HepG2 (cell line): Measurements from ENCODE around the gene SHANK3. TPM values are rescaled to one million over a fixed set of nuclear protein-coding genes. Genes with fewer than 3 reads are reported as not detected.

Source experiments
- ATAC-seq: fragments of 200-7000 bp; cut with Tn5 transposase; 3 replicates; pipeline ENCODE4 v1.9.1; 2020; ENCODE audit warnings: mild to moderate bottlenecking, moderate library complexity
- BruUV-seq: library from RNA; stranded (reverse); fragments of 400-500 nt; replicated peaks from 2 replicates; lab custom pipeline; 2021; lab: Mats Ljungman, UMichigan
- CTCF ChIA-PET: fragments of 300-600 bp; formaldehyde crosslinking; extraction: SDS; loops from one replicate; lab custom pipeline; 2021; ENCODE audit warnings: low total read pairs, inconsistent platforms, low intra/inter-chr PET ratio; lab: Yijun Ruan, JAX
- POLR2A ChIA-PET: fragments of 350-600 bp; sonication (Branson Sonifier 250); formaldehyde crosslinking; loops from one replicate; lab custom pipeline; 2020; ENCODE audit warnings: antibody characterized with exemption, inconsistent platforms; lab: Yijun Ruan, JAX
- DNase-seq: peaks from one replicate; pipeline ENCODE4 v3.0.0-alpha.2; 2015; ENCODE audit warnings: low spot score
- FAIRE-seq: peaks from 3 replicates; lab custom pipeline; 2011; peaks lifted over from hg19 to GRCh38; lab: Jason Lieb, UNC
- H2AFZ ChIP-seq: one replicate; pipeline ENCODE4 v1.6.1; 2011; ENCODE audit warnings: low read length, inconsistent platforms
- H3K27ac ChIP-seq: fragments of 300-600 bp; 3 replicates; pipeline ENCODE4 v1.8.0; 2011; ENCODE audit warnings: mixed run types, mild to moderate bottlenecking, mixed read lengths, low read length, inconsistent platforms; ENCODE audit not compliant: insufficient read depth; ENCODE audit errors: extremely low read length
- H3K27me3 ChIP-seq, 2 experiments: fragments of 200-600 bp in 1 of 2; 2 replicates in 1 of 2; 3 replicates in 1 of 2; pipeline versions ENCODE4 v1.6.0 to v1.8.0; 2011; ENCODE audit warnings: low read length in 2 of 2, mild to moderate bottlenecking in 2 of 2, moderate library complexity in 2 of 2, inconsistent platforms in 1 of 2; ENCODE audit not compliant: insufficient read depth in 2 of 2, control insufficient read depth in 1 of 2
- H3K36me3 ChIP-seq, 2 experiments: fragments of 200-600 bp in 1 of 2; replicated peaks in 1 of 2; 2 replicates in 1 of 2; 3 replicates in 1 of 2; pipeline versions ENCODE4 v1.5.1 to v1.8.0; 2011; ENCODE audit warnings: low read length in 2 of 2, inconsistent platforms in 1 of 2; ENCODE audit not compliant: insufficient read depth in 2 of 2, control insufficient read depth in 1 of 2
- H3K4me1 ChIP-seq: 2 replicates; pipeline ENCODE4 v1.5.1; 2012; ENCODE audit warnings: low read length, inconsistent platforms; ENCODE audit not compliant: insufficient read depth
- H3K4me2 ChIP-seq: 2 replicates; pipeline ENCODE4 v1.6.0; 2011; ENCODE audit warnings: low read depth, low read length, inconsistent platforms
- H3K4me3 ChIP-seq, 3 experiments: fragments of 200-600 bp in 1 of 3; sonication (generic), shearing (Covaris generic) in 1 of 3; replicated peaks in 1 of 3; 2 replicates each; pipeline ENCODE4 v1.5.1; 2011 to 2016; ENCODE audit warnings: low read length in 3 of 3, inconsistent platforms in 2 of 3, low read depth in 2 of 3, mild to moderate bottlenecking in 2 of 3, control low read depth in 1 of 3, mixed read lengths in 1 of 3; ENCODE audit not compliant: insufficient read depth in 1 of 3
- H3K79me2 ChIP-seq: one replicate; pipeline ENCODE4 v1.6.1; 2011; ENCODE audit warnings: low read length, inconsistent platforms; ENCODE audit not compliant: insufficient read depth
- H3K9ac ChIP-seq: 2 replicates; pipeline ENCODE4 v1.6.0; 2011; ENCODE audit warnings: mild to moderate bottlenecking, low read depth, low read length, inconsistent platforms; ENCODE audit not compliant: insufficient read depth
- H3K9me3 ChIP-seq: 2 replicates; pipeline ENCODE4 v1.5.1; 2012; ENCODE audit warnings: mild to moderate bottlenecking, low read length
- H4K20me1 ChIP-seq: 2 replicates; pipeline ENCODE4 v1.6.0; 2011; ENCODE audit warnings: inconsistent platforms, mild to moderate bottlenecking, low read length, moderate library complexity; ENCODE audit not compliant: insufficient read depth
- BCL6 ChIP-seq: IDR thresholded peaks from 2 replicates; pipeline ENCODE4 v1.6.1; 2016; ENCODE audit warnings: missing genetic modification reagents, missing compliant biosample characterization
- FOXP4 ChIP-seq: sonication (generic); formaldehyde crosslinking; IDR thresholded peaks from 2 replicates; pipeline ENCODE4 v1.4.0; 2020; ENCODE audit warnings: missing genetic modification reagents
- MYPOP ChIP-seq: sonication (generic); formaldehyde crosslinking; IDR thresholded peaks from 2 replicates; pipeline ENCODE4 v1.8.1; 2023; ENCODE audit warnings: mild to moderate bottlenecking, moderate library complexity, missing genetic modification reagents
- NCOA2 ChIP-seq: sonication (generic); formaldehyde crosslinking; IDR thresholded peaks from 2 replicates; pipeline ENCODE4 v1.8.0; 2022; ENCODE audit warnings: inconsistent platforms
- NFKB2 ChIP-seq: sonication (generic); formaldehyde crosslinking; IDR thresholded peaks from 2 replicates; pipeline ENCODE4 v1.4.0; 2020; ENCODE audit warnings: missing genetic modification reagents, borderline replicate concordance
- PBX2 ChIP-seq: IDR thresholded peaks from 2 replicates; pipeline ENCODE4 v1.6.1; 2016; ENCODE audit warnings: control low read depth
- PCBP2 ChIP-seq: fragments of 200-400 bp; formaldehyde crosslinking; optimal IDR thresholded peaks from 2 replicates; pipeline ENCODE3; 2018; ENCODE audit warnings: low read length, low read depth; ENCODE audit not compliant: poor library complexity, severe bottlenecking
- SMARCC2 ChIP-seq: fragments of 450-650 bp; IDR thresholded peaks from 2 replicates; pipeline ENCODE4 v1.6.1; 2017; ENCODE audit warnings: antibody characterized with exemption, mild to moderate bottlenecking
- ZNF354B ChIP-seq: sonication (generic); formaldehyde crosslinking; IDR thresholded peaks from 2 replicates; pipeline ENCODE4 v1.8.0; 2022; ENCODE audit warnings: mild to moderate bottlenecking, missing genetic modification reagents
- ZNF672 ChIP-seq: sonication (generic); formaldehyde crosslinking; IDR thresholded peaks from 2 replicates; pipeline ENCODE4 v1.8.1; 2022; ENCODE audit warnings: missing genetic modification reagents
- ZNF749 ChIP-seq: sonication (generic); formaldehyde crosslinking; IDR thresholded peaks from 2 replicates; pipeline ENCODE4 v1.8.0; 2022; ENCODE audit warnings: mild to moderate bottlenecking, missing genetic modification reagents, moderate library complexity, borderline replicate concordance
- ZNF781 ChIP-seq: sonication (generic); formaldehyde crosslinking; IDR thresholded peaks from 2 replicates; pipeline ENCODE4 v1.5.1; 2020; ENCODE audit warnings: borderline replicate concordance, mild to moderate bottlenecking, missing genetic modification reagents; ENCODE audit errors: not compliant biosample characterization
- WGBS: methylation state at CpG from one replicate; pipeline ENCODE4 v1.1.6; 2017; ENCODE audit warnings: low lambda C conversion rate; 5-methylcytosine and 5-hydroxymethylcytosine counted together
- in situ Hi-C: cut with HindIII; loops from 2 replicates; pipeline ENCODE4 v1.10.0; 2017; ENCODE audit warnings: low pct_unique_long_range_greater_than_20kb; ENCODE audit not compliant: extremely low pct_ligation_motif_present
- intact Hi-C: fragments of 100-400 bp; cut with micrococcal nuclease; formaldehyde crosslinking; loops from one replicate; pipeline ENCODE4 v1.10.0; 2022; ENCODE audit not compliant: unreplicated experiment
- polyA plus RNA-seq, 8 experiments: library from polyadenylated mRNA; depleted of rRNA in 3 of 8; stranded (reverse) in 7 of 8; unstranded in 1 of 8; fragments of >200 nt; fragmentation: Illumina TruSeq in 4 of 8; extraction: Trizol in 4 of 8; gene quantifications; 2 replicates each; pipeline versions ENCODE4 v1.2.1 to v1.2.3, GENCODE V29; 2011 to 2016; ENCODE audit warnings: low read depth in 4 of 8, missing spikeins in 1 of 8, mixed read lengths in 1 of 8; ENCODE audit not compliant: insufficient read depth in 1 of 8
- total RNA-seq, 5 experiments: library from RNA; depleted of rRNA; stranded (reverse); fragments of >200 nt; fragmentation: Illumina TruSeq; extraction: Trizol; gene quantifications; 2 replicates each; pipeline ENCODE4 v1.2.3, GENCODE V29; 2016; ENCODE audit warnings: low read depth in 1 of 5

SHANK3 gene
- total and polyA plus RNA-seq, 2 of the 13 experiments (the other 11 are each of a cell fraction or from before 2014, with no cell fraction given), result 2.9 to 4.6 TPM

GRCh38 chr22:50677493-50678217 lies 5.0 kb downstream of the SHANK3 start:
- Histone ChIP-seq H3K36me3 (0 out of 5 replicates have a peak, but pooled peaks cover 0 to 3% of the 10 kb centered on the region in 2 experiments), H3K4me2 (no peak overlapping the region), H3K27me3 (peaks cover 2 to 4% of the 10 kb centered on the region in 2 experiments; a peak in 3 of 5 replicates), H3K27ac (no peak overlapping the region), H3K79me2 (no peaks in the 10 kb centered on the region), H4K20me1 (no peaks in the 10 kb centered on the region), H3K4me3 (no peak overlapping the region), H3K9ac (no peak overlapping the region), H3K9me3 (no peaks in the 10 kb centered on the region), H2AFZ (no peak overlapping the region), H3K4me1 (peaks cover 35% of the 10 kb centered on the region)
- in situ Hi-C loops (no loop called here), intact Hi-C loops (no loop called here)
- no TSS peak for BruUV-seq
- DNase-seq (no peak), FAIRE-seq (no peak), ATAC-seq (no peak)
- ChIA-PET POLR2A (no interaction called here), CTCF (no interaction called here)
- 85% methylated on average over 13 of the region's 13 CpGs for WGBS
- no peak for TF ChIP-seq ZNF749
- no peak for TF ChIP-seq PBX2 (CRISPR knock-in tag)
- TF ChIP-seq ZNF672 (CRISPR knock-in tag), result no peak
- no peak for TF ChIP-seq ZNF781
- TF ChIP-seq ZNF354B (CRISPR knock-in tag), result no peak
- TF ChIP-seq PCBP2, result no peak
- no peak for TF ChIP-seq SMARCC2
- TF ChIP-seq FOXP4, result no peak
- TF ChIP-seq NFKB2, result no peak
- no peak for TF ChIP-seq NCOA2
- no peak for TF ChIP-seq MYPOP
- no peak for TF ChIP-seq BCL6 (CRISPR knock-in tag)
